ENCODE measurements around the gene NLGN1. TPM values are rescaled to one million over a fixed set of nuclear protein-coding genes. Genes with fewer than 3 reads are reported as not detected.
A peak's percentile ranks its signal among the peaks of the same experiment; 100 is the strongest.

The NLGN1 gene
- total RNA-seq, 1 experiment from 2014 or later: not detected

GRCh38 chr3:174266476-174266875 lies 868.9 kb downstream of the NLGN1 start:
- DNase-seq (ENCODE audit: low spot score): no peak

GRCh38 chr3:174268061-174268460 lies 870.5 kb downstream of the NLGN1 start:
- DNase-seq (ENCODE audit: low spot score): no peak

- no peak for DNase-seq (ENCODE audit: low spot score)
These were observed 871.0 kb downstream of the NLGN1 start for GRCh38 chr3:174268586-174268985.

- DNase-seq (ENCODE audit: low spot score): peak; percentile 19
These were observed 873.3 kb downstream of the NLGN1 start for GRCh38 chr3:174270841-174271240.

GRCh38 chr3:174275336-174275735 lies 877.8 kb downstream of the NLGN1 start:
- DNase-seq (ENCODE audit: low spot score): no peak

- DNase-seq (ENCODE audit: low spot score): no peak
These were observed 879.3 kb downstream of the NLGN1 start for GRCh38 chr3:174276826-174277225.

GRCh38 chr3:174278094-174278493 lies 880.5 kb downstream of the NLGN1 start:
- no peak for DNase-seq (ENCODE audit: low spot score)

- no peak for DNase-seq (ENCODE audit: low spot score)
These were observed 882.6 kb downstream of the NLGN1 start for GRCh38 chr3:174280186-174280585.

GRCh38 chr3:174285242-174285864 lies 887.8 kb downstream of the NLGN1 start:
- no peak for DNase-seq (ENCODE audit: low spot score)

GRCh38 chr3:174287705-174288104 lies 890.2 kb downstream of the NLGN1 start:
- DNase-seq (ENCODE audit: low spot score): no peak

- DNase-seq (ENCODE audit: low spot score): no peak
These were observed 897.1 kb downstream of the NLGN1 start for GRCh38 chr3:174294616-174295015.

- DNase-seq (ENCODE audit: low spot score): no peak
These were observed 898.0 kb downstream of the NLGN1 start for GRCh38 chr3:174295306-174296092.

GRCh38 chr3:174302746-174303315 lies 905.3 kb downstream of the NLGN1 start:
- DNase-seq (ENCODE audit: low spot score): no peak

- DNase-seq (ENCODE audit: low spot score): no peak
These were observed 906.5 kb downstream of the NLGN1 start for GRCh38 chr3:174303907-174304560.

GRCh38 chr3:174308736-174309135 lies 911.2 kb downstream of the NLGN1 start:
- no peak for DNase-seq (ENCODE audit: low spot score)

GRCh38 chr3:174310475-174310983 lies 913.0 kb downstream of the NLGN1 start:
- DNase-seq (ENCODE audit: low spot score): no peak

GRCh38 chr3:174315225-174315624 lies 917.7 kb downstream of the NLGN1 start:
- no peak for DNase-seq (ENCODE audit: low spot score)

- DNase-seq (ENCODE audit: low spot score): no peak
These were observed 919.5 kb downstream of the NLGN1 start for GRCh38 chr3:174317005-174317404.

GRCh38 chr3:174318181-174318580 lies 920.6 kb downstream of the NLGN1 start:
- DNase-seq (ENCODE audit: low spot score): no peak

- no peak for DNase-seq (ENCODE audit: low spot score)
These were observed 924.0 kb downstream of the NLGN1 start for GRCh38 chr3:174321548-174321947.

- no peak for DNase-seq (ENCODE audit: low spot score)
These were observed 925.2 kb downstream of the NLGN1 start for GRCh38 chr3:174322789-174323188.

GRCh38 chr3:174325171-174325570 lies 927.6 kb downstream of the NLGN1 start:
- DNase-seq (ENCODE audit: low spot score): no peak

All from HT-29 (cell line).